Caco-2 (cell line): ENCODE data around the gene PLCB1. TPM values are rescaled to one million over a fixed set of nuclear protein-coding genes. Genes with fewer than 3 reads are reported as not detected.

Source experiments
- BruUV-seq: library from RNA; stranded (reverse); fragments of 400-500 nt; replicated peaks from 2 replicates; lab custom pipeline; 2021; lab: Mats Ljungman, UMichigan
- CTCF ChIA-PET: fragments of 300-600 bp; sonication (Branson Sonifier 250); formaldehyde crosslinking; loops from one replicate; lab custom pipeline; 2022; ENCODE audit warnings: antibody characterized with exemption; lab: Charles Lee
- POLR2A ChIA-PET: fragments of 300-600 bp; sonication (Branson Sonifier 250); formaldehyde crosslinking; loops from one replicate; lab custom pipeline; 2022; ENCODE audit warnings: antibody characterized with exemption; lab: Charles Lee
- DNase-seq, 2 experiments: peaks; one replicate each; pipeline versions ENCODE4 v3.0.0 to v3.0.0-alpha.2; 2020 to 2022
- H3K27me3 ChIP-seq: replicated peaks from 2 replicates; pipeline ENCODE4 v1.6.0; 2011; ENCODE audit warnings: low read length; ENCODE audit not compliant: control insufficient read depth, insufficient read depth
- H3K36me3 ChIP-seq: 2 replicates; pipeline ENCODE4 v1.5.1; 2011; ENCODE audit warnings: low read length; ENCODE audit not compliant: control insufficient read depth, insufficient read depth
- H3K4me1 ChIP-seq: fragments of 250-450 bp; sonication (Bioruptor Pico); 2 replicates; pipeline ENCODE4 v1.5.1; 2020; ENCODE audit warnings: mild to moderate bottlenecking
- H3K4me3 ChIP-seq: 2 replicates; pipeline ENCODE4 v1.5.1; 2011; ENCODE audit warnings: low read depth, mild to moderate bottlenecking, control low read depth, low read length
- H3K9me3 ChIP-seq: fragments of 250-450 bp; sonication (Bioruptor Pico); 2 replicates; pipeline ENCODE4 v1.5.1; 2020; ENCODE audit warnings: mild to moderate bottlenecking, moderate library complexity
- H3K27ac Mint-ChIP-seq: one replicate; pipeline ENCODE4 v1.8.0; 2022; ENCODE audit warnings: mixed read lengths; ENCODE audit not compliant: unreplicated experiment
- H3K27me3 Mint-ChIP-seq: one replicate; pipeline ENCODE4 v1.8.0; 2022; ENCODE audit warnings: mixed read lengths; ENCODE audit not compliant: insufficient read depth, unreplicated experiment
- H3K36me3 Mint-ChIP-seq: one replicate; pipeline ENCODE4 v1.8.0; 2022; ENCODE audit warnings: mild to moderate bottlenecking, mixed read lengths; ENCODE audit not compliant: insufficient read depth, unreplicated experiment
- H3K4me1 Mint-ChIP-seq: one replicate; pipeline ENCODE4 v1.8.0; 2022; ENCODE audit warnings: low read depth, mixed read lengths; ENCODE audit not compliant: unreplicated experiment
- H3K4me3 Mint-ChIP-seq: one replicate; pipeline ENCODE4 v1.8.0; 2022; ENCODE audit warnings: mild to moderate bottlenecking, moderate library complexity, mixed read lengths; ENCODE audit not compliant: unreplicated experiment
- H3K9me3 Mint-ChIP-seq: one replicate; pipeline ENCODE4 v1.8.0; 2022; ENCODE audit warnings: mixed read lengths; ENCODE audit not compliant: unreplicated experiment
- intact Hi-C: fragments of 100-400 bp; cut with micrococcal nuclease; formaldehyde crosslinking; loops from one replicate; pipeline ENCODE4 v1.10.0; 2022; ENCODE audit not compliant: unreplicated experiment
- total RNA-seq: library from RNA; stranded (reverse); gene quantifications from 2 replicates; pipeline ENCODE4 v1.2.3, GENCODE V29; 2022
- TF ChIP-seq, protein P1 (sequence below), 2 experiments: fragments of 200-600 bp in 1 of 2; IDR thresholded peaks; 1 replicate in 1 of 2; 2 replicates in 1 of 2; pipeline versions ENCODE4 v1.5.1 to v1.8.0; 2011 to 2022; ENCODE audit warnings: antibody characterized with exemption in 1 of 2, control low read depth in 1 of 2, inconsistent platforms in 1 of 2, low read depth in 1 of 2, low read length in 1 of 2, mild to moderate bottlenecking in 1 of 2, moderate library complexity in 1 of 2; ENCODE audit not compliant: insufficient read depth in 1 of 2, severe bottlenecking in 1 of 2, unreplicated experiment in 1 of 2

The PLCB1 gene
- total RNA-seq, 1 experiment from 2014 or later = 105 TPM

DNA sequence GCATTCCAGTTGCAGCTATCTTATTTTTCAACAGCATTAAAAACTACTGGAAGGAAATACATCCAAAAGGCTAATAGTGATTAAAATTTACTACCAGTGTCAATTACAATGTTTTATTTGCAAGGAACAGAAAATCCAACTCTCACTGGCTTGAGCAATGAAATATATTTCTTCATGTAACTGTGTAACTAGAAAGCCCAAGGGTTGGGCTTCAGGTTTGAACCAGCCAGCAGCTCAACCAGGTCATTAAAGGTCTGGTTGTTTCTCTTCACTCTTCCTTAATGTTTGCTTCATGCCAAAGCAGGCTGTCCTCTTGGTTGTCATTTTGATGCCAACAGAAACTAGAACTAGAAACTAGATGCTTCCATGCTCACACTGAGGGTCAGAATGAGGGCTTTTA is 437.7 kb downstream of the PLCB1 start:
- no peaks in the 10 kb centered on the region for H3K27me3 ChIP-seq
- Mint-ChIP-seq H3K27ac (no peak overlapping the region), H3K9me3 (no peaks in the 10 kb centered on the region), H3K4me1 (no peaks in the 10 kb centered on the region), H3K36me3 (no peaks in the 10 kb centered on the region), H3K4me3 (no peak overlapping the region), H3K27me3 (no peaks in the 10 kb centered on the region)
- POLR2A ChIA-PET = no interaction called here
- CTCF ChIA-PET = no interaction called here
- BruUV-seq = no TSS peak
- no peaks in the 10 kb centered on the region for H3K4me1 ChIP-seq
- intact Hi-C loops = no loop called here
- no peak for DNase-seq
- H3K4me3 ChIP-seq = no peak overlapping the region
- no peaks in the 10 kb centered on the region for H3K36me3 ChIP-seq
- H3K9me3 ChIP-seq = no peaks in the 10 kb centered on the region
- TF ChIP-seq, protein P1, sequence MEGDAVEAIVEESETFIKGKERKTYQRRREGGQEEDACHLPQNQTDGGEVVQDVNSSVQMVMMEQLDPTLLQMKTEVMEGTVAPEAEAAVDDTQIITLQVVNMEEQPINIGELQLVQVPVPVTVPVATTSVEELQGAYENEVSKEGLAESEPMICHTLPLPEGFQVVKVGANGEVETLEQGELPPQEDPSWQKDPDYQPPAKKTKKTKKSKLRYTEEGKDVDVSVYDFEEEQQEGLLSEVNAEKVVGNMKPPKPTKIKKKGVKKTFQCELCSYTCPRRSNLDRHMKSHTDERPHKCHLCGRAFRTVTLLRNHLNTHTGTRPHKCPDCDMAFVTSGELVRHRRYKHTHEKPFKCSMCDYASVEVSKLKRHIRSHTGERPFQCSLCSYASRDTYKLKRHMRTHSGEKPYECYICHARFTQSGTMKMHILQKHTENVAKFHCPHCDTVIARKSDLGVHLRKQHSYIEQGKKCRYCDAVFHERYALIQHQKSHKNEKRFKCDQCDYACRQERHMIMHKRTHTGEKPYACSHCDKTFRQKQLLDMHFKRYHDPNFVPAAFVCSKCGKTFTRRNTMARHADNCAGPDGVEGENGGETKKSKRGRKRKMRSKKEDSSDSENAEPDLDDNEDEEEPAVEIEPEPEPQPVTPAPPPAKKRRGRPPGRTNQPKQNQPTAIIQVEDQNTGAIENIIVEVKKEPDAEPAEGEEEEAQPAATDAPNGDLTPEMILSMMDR (IDR thresholded peaks at IDR 0.05; ENCODE audit: insufficient read depth in 1 of 2, low read depth in 1 of 2, low read length in 1 of 2, severe bottlenecking in 1 of 2, unreplicated experiment in 1 of 2) = no peak

DNA sequence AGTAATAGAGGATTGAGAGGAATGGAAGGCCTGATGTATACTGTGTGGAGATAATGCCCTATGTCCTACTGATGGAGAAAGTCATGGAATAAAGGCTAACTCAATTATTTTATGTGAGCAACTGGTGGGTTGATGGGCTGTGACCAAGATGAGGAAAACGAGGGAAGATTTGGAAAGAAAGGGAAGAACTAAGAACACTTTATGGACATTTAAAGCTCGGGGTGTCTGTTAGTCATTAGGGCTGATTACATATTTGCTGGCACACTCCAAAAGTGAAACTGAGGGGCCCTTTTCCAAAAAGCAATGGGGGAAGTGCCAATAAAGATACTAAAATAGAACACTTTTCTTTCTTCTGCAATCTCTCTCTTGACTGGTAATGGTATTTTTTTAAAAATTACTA is 439.5 kb downstream of the PLCB1 start:
- Histone ChIP-seq H3K27me3 (no peaks in the 10 kb centered on the region), H3K4me3 (no peak overlapping the region), H3K9me3 (no peaks in the 10 kb centered on the region), H3K4me1 (no peaks in the 10 kb centered on the region), H3K36me3 (no peaks in the 10 kb centered on the region)
- intact Hi-C loops = no loop called here
- BruUV-seq = no TSS peak
- Mint-ChIP-seq H3K4me3 (no peak overlapping the region), H3K27ac (no peak overlapping the region), H3K36me3 (no peaks in the 10 kb centered on the region), H3K4me1 (no peaks in the 10 kb centered on the region), H3K27me3 (no peaks in the 10 kb centered on the region), H3K9me3 (no peaks in the 10 kb centered on the region)
- POLR2A ChIA-PET = no interaction called here
- no peak for DNase-seq
- TF ChIP-seq, protein P1 (IDR thresholded peaks at IDR 0.05; ENCODE audit: insufficient read depth in 1 of 2, low read depth in 1 of 2, low read length in 1 of 2, severe bottlenecking in 1 of 2, unreplicated experiment in 1 of 2) = no peak
- CTCF ChIA-PET = no interaction called here

DNA sequence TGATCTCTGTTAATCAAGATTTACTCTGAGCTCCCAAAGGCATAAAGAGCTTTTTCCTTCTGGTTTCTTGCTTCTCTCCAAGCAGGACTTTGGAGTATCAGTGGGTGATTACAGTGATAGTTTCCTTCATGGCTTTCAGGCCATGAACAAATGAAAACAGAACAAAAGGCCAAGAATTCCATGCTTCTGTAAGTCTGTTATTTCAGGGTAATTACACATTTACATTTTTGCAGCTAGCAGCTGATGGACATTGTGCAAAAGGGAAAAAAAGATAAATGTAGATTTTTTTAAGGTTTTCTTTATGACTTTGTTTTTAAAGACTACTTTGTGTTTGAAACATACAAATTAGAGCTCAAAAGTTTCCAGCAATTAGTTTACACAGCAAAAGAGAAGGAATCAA is 441.6 kb downstream of the PLCB1 start:
- no peaks in the 10 kb centered on the region for H3K27me3 Mint-ChIP-seq
- no peak overlapping the region for H3K4me3 ChIP-seq
- TF ChIP-seq, protein P1 (IDR thresholded peaks at IDR 0.05; ENCODE audit: insufficient read depth in 1 of 2, low read depth in 1 of 2, low read length in 1 of 2, severe bottlenecking in 1 of 2, unreplicated experiment in 1 of 2) = no peak
- H3K27me3 ChIP-seq = no peaks in the 10 kb centered on the region
- H3K9me3 ChIP-seq = no peaks in the 10 kb centered on the region
- ChIA-PET CTCF (no interaction called here), POLR2A (no interaction called here)
- no peak for DNase-seq
- no peaks in the 10 kb centered on the region for H3K36me3 Mint-ChIP-seq
- no peak overlapping the region for H3K4me3 Mint-ChIP-seq
- H3K36me3 ChIP-seq = no peaks in the 10 kb centered on the region
- BruUV-seq = no TSS peak
- no peaks in the 10 kb centered on the region for H3K9me3 Mint-ChIP-seq
- H3K4me1 ChIP-seq = no peaks in the 10 kb centered on the region
- intact Hi-C loops = no loop called here
- no peak overlapping the region for H3K27ac Mint-ChIP-seq
- H3K4me1 Mint-ChIP-seq = peaks cover 9% of the 10 kb centered on the region
